ENCODE results near the gene COL18A1.

Gene COL18A1

GRCh38 chr21:45447821-45448220, 42.9 kb downstream of the COL18A1 start:
- Histone ChIP-seq H3K4me3 (no peak overlapping the region), H3K27ac (peak overlapping the region in 1 of 21 experiments; percentile 14)

GRCh38 chr21:45448283-45448809, 43.4 kb downstream of the COL18A1 start:
- no peak overlapping the region for H3K27ac ChIP-seq
- no peak overlapping the region for H3K4me3 ChIP-seq

- Histone ChIP-seq H3K27ac (peak overlapping the region in 1 of 21 experiments; percentile 62), H3K4me3 (no peak overlapping the region)
These were observed 44.1 kb downstream of the COL18A1 start for GRCh38 chr21:45448810-45449657.

GRCh38 chr21:45449658-45450422, 44.9 kb downstream of the COL18A1 start:
- Histone ChIP-seq H3K4me3 (no peak overlapping the region), H3K27ac (peak overlapping the region in 1 of 21 experiments; percentile 62)

GRCh38 chr21:45450423-45451090, 45.6 kb downstream of the COL18A1 start:
- Histone ChIP-seq H3K27ac (peak overlapping the region in 1 of 21 experiments; percentile 62), H3K4me3 (no peak overlapping the region)

- Histone ChIP-seq H3K27ac (peak overlapping the region in 1 of 21 experiments; percentile 57), H3K4me3 (no peak overlapping the region)
These were observed 46.3 kb downstream of the COL18A1 start for GRCh38 chr21:45451091-45451740.

GRCh38 chr21:45451771-45452182, 46.8 kb downstream of the COL18A1 start:
- Histone ChIP-seq H3K4me3 (no peak overlapping the region), H3K27ac (no peak overlapping the region)

- Histone ChIP-seq H3K4me3 (no peak overlapping the region), H3K27ac (no peak overlapping the region)
These were observed 47.8 kb downstream of the COL18A1 start for GRCh38 chr21:45452696-45453307.

- Histone ChIP-seq H3K4me3 (no peak overlapping the region), H3K27ac (peak overlapping the region in 5 of 21 experiments; percentile 1 to 43 (median 17))
These were observed 48.5 kb downstream of the COL18A1 start for GRCh38 chr21:45453308-45453950.

GRCh38 chr21:45454060-45454925, 49.3 kb downstream of the COL18A1 start:
- Histone ChIP-seq H3K4me3 (peak overlapping the region in 1 of 7 experiments; percentile 15), H3K27ac (peak overlapping the region in 5 of 21 experiments; percentile 0 to 59 (median 15))

- Histone ChIP-seq H3K4me3 (peak overlapping the region in 1 of 7 experiments; percentile 15), H3K27ac (peak overlapping the region in 2 of 21 experiments; percentile 23 to 59)
These were observed 50.1 kb downstream of the COL18A1 start for GRCh38 chr21:45454926-45455673.

GRCh38 chr21:45455674-45456583, 51.0 kb downstream of the COL18A1 start:
- Histone ChIP-seq H3K27ac (peak overlapping the region in 3 of 21 experiments; percentile 23 to 59 (median 24)), H3K4me3 (no peak overlapping the region)

GRCh38 chr21:45456584-45457160, 51.7 kb downstream of the COL18A1 start:
- H3K27ac ChIP-seq, result no peak overlapping the region
- H3K4me3 ChIP-seq, result no peak overlapping the region

- no peak overlapping the region for H3K4me3 ChIP-seq
- no peak overlapping the region for H3K27ac ChIP-seq
These were observed 52.3 kb downstream of the COL18A1 start for GRCh38 chr21:45457161-45457831.

- Histone ChIP-seq H3K27ac (no peak overlapping the region), H3K4me3 (no peak overlapping the region)
These were observed 52.8 kb downstream of the COL18A1 start for GRCh38 chr21:45457832-45458172.

Measured in skin epidermis (tissue), 12 donors.